Measurements from ENCODE around the gene FTH1. TPM values are rescaled to one million over a fixed set of nuclear protein-coding genes. Genes with fewer than 3 reads are reported as not detected.
A peak's percentile ranks its signal among the peaks of the same experiment; 100 is the strongest.

The FTH1 gene
- total and polyA plus RNA-seq, 2 of the 13 experiments (the other 11 are each of a cell fraction or from before 2014, with no cell fraction given), result 607 to 760 TPM

DNA sequence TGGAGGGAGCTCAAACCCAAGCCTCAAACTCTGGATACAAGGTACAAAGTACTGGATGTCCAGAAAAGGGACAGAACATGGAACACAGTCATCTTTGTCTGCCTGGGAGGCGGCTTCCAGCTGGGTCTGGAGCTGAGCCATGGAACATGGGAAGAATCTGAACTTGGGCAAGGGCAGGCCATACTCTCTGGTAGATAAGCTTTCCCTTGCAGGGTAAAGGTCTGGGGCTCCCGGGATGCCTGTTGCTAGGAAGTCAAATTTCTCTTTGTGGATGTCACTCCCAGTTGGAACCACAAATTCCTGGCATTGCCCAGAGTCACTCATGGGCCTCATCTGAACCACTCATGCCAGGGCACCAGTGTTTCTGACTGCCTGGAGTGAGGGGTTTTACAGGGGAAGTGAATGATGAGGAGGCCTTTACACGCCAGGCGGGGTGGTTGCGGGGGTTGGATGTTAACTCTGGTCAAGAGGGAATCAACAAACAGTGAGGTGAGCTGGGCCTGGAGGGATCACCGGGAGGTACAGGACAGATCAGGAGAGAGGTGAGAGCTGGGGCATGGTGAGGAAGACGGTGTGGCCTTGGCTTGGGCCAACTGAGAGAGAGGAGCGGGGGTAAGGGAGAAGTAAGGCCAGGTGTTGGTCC lies 5.7 kb downstream of the FTH1 start (continued):
- no peak for TF ChIP-seq KDM3A (CRISPR knock-in tag; IDR thresholded peaks at IDR 0.05; ENCODE audit: low read depth)
- no peak for TF ChIP-seq HDAC6 (IDR thresholded peaks at IDR 0.05; ENCODE audit: low read depth, low read length)
- TF ChIP-seq ZNF180 (CRISPR knock-in tag; IDR thresholded peaks at IDR 0.05; ENCODE audit: borderline replicate concordance, low read depth), result no peak
- TF ChIP-seq MEIS2 (CRISPR knock-in tag; IDR thresholded peaks at IDR 0.05), result no peak
- TF ChIP-seq SUZ12 (IDR thresholded peaks at IDR 0.05; ENCODE audit: low read depth, low read length), result no peak
- TF ChIP-seq HDAC2 (CRISPR knock-in tag; IDR thresholded peaks at IDR 0.05), result peak; percentile 38; the same call in 1 of the 2 replicates
- no peak for TF ChIP-seq ERF (CRISPR knock-in tag; IDR thresholded peaks at IDR 0.05)
- TF ChIP-seq, protein P1, sequence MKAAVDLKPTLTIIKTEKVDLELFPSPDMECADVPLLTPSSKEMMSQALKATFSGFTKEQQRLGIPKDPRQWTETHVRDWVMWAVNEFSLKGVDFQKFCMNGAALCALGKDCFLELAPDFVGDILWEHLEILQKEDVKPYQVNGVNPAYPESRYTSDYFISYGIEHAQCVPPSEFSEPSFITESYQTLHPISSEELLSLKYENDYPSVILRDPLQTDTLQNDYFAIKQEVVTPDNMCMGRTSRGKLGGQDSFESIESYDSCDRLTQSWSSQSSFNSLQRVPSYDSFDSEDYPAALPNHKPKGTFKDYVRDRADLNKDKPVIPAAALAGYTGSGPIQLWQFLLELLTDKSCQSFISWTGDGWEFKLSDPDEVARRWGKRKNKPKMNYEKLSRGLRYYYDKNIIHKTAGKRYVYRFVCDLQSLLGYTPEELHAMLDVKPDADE (CRISPR knock-in tag; IDR thresholded peaks at IDR 0.05), result no peak
- TF ChIP-seq ZFP41 (CRISPR knock-in tag; IDR thresholded peaks at IDR 0.05; ENCODE audit: borderline replicate concordance), result no peak
- no peak for TF ChIP-seq PHF20 (CRISPR knock-in tag; IDR thresholded peaks at IDR 0.05)
- TF ChIP-seq, protein P2, sequence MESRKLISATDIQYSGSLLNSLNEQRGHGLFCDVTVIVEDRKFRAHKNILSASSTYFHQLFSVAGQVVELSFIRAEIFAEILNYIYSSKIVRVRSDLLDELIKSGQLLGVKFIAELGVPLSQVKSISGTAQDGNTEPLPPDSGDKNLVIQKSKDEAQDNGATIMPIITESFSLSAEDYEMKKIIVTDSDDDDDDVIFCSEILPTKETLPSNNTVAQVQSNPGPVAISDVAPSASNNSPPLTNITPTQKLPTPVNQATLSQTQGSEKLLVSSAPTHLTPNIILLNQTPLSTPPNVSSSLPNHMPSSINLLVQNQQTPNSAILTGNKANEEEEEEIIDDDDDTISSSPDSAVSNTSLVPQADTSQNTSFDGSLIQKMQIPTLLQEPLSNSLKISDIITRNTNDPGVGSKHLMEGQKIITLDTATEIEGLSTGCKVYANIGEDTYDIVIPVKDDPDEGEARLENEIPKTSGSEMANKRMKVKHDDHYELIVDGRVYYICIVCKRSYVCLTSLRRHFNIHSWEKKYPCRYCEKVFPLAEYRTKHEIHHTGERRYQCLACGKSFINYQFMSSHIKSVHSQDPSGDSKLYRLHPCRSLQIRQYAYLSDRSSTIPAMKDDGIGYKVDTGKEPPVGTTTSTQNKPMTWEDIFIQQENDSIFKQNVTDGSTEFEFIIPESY (CRISPR knock-in tag; IDR thresholded peaks at IDR 0.05), result no peak
- 0 out of 2 replicates have a peak, but pooled peaks have one; percentile 16 for TF ChIP-seq REPIN1 (CRISPR knock-in tag; IDR thresholded peaks at IDR 0.05; ENCODE audit: borderline replicate concordance, low read depth)
- no peak for TF ChIP-seq MED13 (CRISPR knock-in tag; IDR thresholded peaks at IDR 0.05)
- no peak for TF ChIP-seq TEAD2 (CRISPR knock-in tag; IDR thresholded peaks at IDR 0.05)
- no peak for TF ChIP-seq MXI1 (IDR thresholded peaks at IDR 0.05; ENCODE audit: borderline replicate concordance, low read depth, low read length)
- TF ChIP-seq ZNF556 (CRISPR knock-in tag; IDR thresholded peaks at IDR 0.05; ENCODE audit: borderline replicate concordance), result peak; percentile 30; the same call in 1 of the 2 replicates
- TF ChIP-seq SAP130 (CRISPR knock-in tag; IDR thresholded peaks at IDR 0.05; ENCODE audit: low read depth), result peak; percentile 43; the same call in 1 of the 2 replicates
- TF ChIP-seq ZNF572 (CRISPR knock-in tag; IDR thresholded peaks at IDR 0.05), result no peak
- TF ChIP-seq PPARG (CRISPR knock-in tag; conservative IDR thresholded peaks at IDR 0.05), result peak; percentile 94
- TF ChIP-seq, protein P3, sequence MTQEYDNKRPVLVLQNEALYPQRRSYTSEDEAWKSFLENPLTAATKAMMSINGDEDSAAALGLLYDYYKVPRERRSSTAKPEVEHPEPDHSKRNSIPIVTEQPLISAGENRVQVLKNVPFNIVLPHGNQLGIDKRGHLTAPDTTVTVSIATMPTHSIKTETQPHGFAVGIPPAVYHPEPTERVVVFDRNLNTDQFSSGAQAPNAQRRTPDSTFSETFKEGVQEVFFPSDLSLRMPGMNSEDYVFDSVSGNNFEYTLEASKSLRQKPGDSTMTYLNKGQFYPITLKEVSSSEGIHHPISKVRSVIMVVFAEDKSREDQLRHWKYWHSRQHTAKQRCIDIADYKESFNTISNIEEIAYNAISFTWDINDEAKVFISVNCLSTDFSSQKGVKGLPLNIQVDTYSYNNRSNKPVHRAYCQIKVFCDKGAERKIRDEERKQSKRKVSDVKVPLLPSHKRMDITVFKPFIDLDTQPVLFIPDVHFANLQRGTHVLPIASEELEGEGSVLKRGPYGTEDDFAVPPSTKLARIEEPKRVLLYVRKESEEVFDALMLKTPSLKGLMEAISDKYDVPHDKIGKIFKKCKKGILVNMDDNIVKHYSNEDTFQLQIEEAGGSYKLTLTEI (CRISPR knock-in tag; conservative IDR thresholded peaks at IDR 0.05), result no peak
- TF ChIP-seq, protein P4, sequence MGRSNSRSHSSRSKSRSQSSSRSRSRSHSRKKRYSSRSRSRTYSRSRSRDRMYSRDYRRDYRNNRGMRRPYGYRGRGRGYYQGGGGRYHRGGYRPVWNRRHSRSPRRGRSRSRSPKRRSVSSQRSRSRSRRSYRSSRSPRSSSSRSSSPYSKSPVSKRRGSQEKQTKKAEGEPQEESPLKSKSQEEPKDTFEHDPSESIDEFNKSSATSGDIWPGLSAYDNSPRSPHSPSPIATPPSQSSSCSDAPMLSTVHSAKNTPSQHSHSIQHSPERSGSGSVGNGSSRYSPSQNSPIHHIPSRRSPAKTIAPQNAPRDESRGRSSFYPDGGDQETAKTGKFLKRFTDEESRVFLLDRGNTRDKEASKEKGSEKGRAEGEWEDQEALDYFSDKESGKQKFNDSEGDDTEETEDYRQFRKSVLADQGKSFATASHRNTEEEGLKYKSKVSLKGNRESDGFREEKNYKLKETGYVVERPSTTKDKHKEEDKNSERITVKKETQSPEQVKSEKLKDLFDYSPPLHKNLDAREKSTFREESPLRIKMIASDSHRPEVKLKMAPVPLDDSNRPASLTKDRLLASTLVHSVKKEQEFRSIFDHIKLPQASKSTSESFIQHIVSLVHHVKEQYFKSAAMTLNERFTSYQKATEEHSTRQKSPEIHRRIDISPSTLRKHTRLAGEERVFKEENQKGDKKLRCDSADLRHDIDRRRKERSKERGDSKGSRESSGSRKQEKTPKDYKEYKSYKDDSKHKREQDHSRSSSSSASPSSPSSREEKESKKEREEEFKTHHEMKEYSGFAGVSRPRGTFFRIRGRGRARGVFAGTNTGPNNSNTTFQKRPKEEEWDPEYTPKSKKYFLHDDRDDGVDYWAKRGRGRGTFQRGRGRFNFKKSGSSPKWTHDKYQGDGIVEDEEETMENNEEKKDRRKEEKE (IDR thresholded peaks at IDR 0.05), result no peak

Measured in HepG2 (cell line).